GM12892 (cell line): ENCODE measurements around the gene NME3.

ENCODE experiments used
- POLR2A ChIP-seq: IDR thresholded peaks from 2 replicates; pipeline ENCODE4 v1.6.1; 2011; ENCODE audit warnings: low read depth, low read length, control low read depth
- POLR2AphosphoS5 ChIP-seq: IDR thresholded peaks from 2 replicates; pipeline ENCODE4 v1.6.1; 2011; ENCODE audit warnings: low read depth, low read length, control low read depth

- TF ChIP-seq POLR2A = no peak
- TF ChIP-seq POLR2AphosphoS5 = no peak
Observed at GRCh38 chr16:1787056-1787321, 15.6 kb upstream of the NME3 start.
